LNCAP (cell line): ENCODE data around the gene SLC13A4.

Source experiments
- TF ChIP-seq, protein P1 (sequence below): fragments of 450-650 bp; IDR thresholded peaks from 2 replicates; pipeline ENCODE4 v1.5.1; 2017; ENCODE audit warnings: mild to moderate bottlenecking

SLC13A4 gene

DNA sequence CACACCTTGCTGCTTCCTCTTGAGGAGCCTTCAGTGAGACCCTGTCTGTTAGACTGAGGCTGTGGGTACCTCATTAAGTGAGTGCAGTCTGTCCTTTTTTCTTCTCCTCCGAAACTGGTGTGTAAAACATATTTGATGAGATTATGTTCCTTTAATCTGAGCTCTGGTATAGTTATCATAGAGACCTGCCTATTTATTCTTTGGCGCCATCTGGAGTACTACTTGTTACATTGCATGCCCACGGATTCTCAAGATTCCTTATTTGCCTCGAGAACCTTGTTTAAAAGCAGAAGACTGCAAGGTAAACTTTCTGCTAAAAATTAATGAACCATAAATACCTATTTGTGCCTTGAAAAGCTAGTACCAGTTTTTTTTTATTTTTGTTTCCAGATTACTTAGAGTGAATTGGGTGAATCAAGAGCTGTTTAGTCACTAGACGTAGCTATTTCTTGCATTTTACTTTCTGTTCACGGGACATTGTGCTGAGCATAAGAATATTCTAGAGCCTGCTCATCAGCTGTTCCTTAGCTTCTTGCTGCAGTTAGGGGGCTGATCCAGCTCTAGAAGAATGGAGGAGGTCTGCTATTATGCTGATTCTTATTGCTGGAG is 82.6 kb downstream of the SLC13A4 start:
- TF ChIP-seq, protein P1, sequence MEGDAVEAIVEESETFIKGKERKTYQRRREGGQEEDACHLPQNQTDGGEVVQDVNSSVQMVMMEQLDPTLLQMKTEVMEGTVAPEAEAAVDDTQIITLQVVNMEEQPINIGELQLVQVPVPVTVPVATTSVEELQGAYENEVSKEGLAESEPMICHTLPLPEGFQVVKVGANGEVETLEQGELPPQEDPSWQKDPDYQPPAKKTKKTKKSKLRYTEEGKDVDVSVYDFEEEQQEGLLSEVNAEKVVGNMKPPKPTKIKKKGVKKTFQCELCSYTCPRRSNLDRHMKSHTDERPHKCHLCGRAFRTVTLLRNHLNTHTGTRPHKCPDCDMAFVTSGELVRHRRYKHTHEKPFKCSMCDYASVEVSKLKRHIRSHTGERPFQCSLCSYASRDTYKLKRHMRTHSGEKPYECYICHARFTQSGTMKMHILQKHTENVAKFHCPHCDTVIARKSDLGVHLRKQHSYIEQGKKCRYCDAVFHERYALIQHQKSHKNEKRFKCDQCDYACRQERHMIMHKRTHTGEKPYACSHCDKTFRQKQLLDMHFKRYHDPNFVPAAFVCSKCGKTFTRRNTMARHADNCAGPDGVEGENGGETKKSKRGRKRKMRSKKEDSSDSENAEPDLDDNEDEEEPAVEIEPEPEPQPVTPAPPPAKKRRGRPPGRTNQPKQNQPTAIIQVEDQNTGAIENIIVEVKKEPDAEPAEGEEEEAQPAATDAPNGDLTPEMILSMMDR: peak; percentile 69

DNA sequence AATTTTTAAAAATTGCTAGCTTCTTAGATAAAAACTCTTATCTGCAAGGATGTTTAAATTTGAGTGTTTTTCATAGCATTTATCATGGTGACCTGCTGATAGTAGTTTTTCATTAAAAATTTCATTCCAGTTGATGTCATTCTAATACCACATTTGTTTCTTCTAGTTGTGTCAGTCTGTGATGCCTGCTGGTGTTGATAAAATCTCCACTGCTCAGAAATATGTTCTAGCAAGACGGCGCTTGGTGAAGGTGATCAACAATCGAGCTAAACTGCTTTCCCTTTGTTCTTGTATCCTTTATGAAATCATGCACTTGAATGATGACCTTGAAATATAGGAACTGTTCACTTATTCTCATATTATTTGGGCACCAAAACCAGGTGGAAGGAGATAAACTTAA is 83.3 kb downstream of the SLC13A4 start:
- TF ChIP-seq, protein P1: no peak

DNA sequence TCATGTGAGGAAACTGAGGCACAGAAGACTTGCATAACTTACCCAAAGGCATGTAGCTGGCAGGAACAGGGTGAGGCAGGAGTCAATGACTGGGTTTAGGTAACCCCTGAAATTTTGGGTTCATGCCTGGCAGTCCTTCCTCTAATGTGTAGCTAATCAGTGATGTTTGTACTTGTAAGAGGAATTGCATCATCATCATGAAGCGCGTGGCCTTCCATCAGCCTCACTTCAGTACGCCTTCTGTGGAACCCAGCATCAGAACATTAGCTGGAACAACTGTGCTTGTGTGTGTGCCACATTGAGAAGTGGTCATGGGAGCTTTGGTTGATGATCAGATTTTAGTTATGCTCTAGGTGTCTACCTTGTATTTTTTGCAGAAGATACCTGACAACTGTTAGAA is 83.8 kb downstream of the SLC13A4 start:
- TF ChIP-seq, protein P1: no peak

DNA sequence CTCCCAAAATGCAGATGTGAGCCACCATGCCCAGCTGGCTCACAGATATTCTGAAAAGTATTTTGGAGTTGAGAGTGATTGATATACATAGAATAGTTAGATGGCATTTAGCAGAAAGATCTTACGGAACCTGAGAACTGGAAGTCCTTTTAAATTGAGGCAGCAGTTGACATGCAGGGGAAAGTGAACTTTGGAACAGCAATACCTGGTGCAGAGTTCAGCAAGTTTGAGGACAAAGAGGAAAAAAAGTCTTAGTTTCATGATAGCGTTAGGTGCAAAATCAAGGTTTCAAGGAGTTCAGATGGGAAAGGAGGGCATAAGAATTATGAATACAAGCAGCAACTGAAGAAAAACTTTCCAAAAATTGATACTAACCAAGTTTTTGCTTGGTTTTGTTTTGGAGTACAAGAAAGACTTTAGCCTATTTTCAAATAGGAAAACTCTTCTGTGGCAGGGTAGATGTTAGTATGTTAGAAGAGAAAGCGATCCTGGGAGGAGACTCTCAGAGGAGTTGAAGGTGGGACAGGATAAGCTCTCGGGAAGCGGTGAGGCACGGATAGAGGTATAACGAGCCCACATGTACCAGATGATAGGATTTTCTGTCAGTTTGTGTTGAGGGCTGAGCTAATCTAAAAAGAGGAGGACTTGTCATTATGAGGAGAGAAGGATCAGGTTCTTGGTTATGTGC is 93.7 kb downstream of the SLC13A4 start:
- TF ChIP-seq, protein P1: no peak
